ENCODE measurements around the gene ABCF1. TPM values are rescaled to one million over a fixed set of nuclear protein-coding genes. Genes with fewer than 3 reads are reported as not detected.
A peak's percentile ranks its signal among the peaks of the same experiment; 100 is the strongest.

The ABCF1 gene
- total RNA-seq, 1 donor from 2014 or later, result 71.5 TPM

DNA sequence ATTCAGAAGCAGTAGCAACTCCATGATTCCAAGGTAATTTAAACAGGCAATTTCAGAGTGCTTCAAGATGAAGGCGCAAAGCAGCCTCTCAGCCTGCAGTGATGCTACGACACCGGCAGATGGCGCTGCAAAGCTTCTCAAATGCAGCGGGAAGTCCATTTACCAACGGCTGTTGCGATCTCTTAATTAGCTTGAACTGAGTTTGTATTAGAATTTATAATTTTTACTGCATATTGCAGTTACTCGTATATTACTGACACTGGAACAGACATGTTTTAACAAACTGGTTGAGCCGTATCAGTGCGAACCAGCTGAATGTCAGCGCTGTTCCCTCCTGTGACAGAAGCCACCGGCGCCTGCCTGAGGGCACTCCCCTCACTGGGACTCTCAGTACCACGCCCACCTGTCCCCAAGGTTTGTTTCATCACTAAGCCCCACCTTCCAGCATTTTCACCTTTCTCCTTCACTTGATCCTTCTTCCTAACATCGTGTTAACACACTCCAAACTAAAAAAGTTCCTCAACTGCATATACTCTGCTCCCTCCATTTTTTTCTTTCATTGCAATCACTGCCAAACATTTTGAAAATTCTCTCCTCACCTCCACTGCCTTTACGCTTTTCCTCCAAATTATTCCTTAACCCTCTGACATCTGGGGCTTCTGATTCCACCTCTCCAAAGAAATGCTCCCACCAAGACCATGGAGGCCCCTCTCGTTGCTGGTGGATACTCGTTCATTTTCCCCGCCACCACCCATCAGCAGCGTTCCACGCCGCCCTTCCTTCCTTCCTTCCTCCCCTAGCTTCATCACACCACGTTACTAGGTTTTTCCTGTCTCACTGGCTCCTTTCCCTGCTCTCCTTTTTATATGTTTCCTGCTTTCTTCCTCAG is 29.5 kb upstream of the ABCF1 start:
- peak overlapping the region; percentile 44 for H3K4me3 Mint-ChIP-seq
- DNase-seq (ENCODE audit: low spot score in 2 of 2, unreplicated experiment in 2 of 2), result peak; percentile 56 to 77
- H3K9me3 Mint-ChIP-seq, result no peaks in the 10 kb centered on the region
- TF ChIP-seq, protein P1, sequence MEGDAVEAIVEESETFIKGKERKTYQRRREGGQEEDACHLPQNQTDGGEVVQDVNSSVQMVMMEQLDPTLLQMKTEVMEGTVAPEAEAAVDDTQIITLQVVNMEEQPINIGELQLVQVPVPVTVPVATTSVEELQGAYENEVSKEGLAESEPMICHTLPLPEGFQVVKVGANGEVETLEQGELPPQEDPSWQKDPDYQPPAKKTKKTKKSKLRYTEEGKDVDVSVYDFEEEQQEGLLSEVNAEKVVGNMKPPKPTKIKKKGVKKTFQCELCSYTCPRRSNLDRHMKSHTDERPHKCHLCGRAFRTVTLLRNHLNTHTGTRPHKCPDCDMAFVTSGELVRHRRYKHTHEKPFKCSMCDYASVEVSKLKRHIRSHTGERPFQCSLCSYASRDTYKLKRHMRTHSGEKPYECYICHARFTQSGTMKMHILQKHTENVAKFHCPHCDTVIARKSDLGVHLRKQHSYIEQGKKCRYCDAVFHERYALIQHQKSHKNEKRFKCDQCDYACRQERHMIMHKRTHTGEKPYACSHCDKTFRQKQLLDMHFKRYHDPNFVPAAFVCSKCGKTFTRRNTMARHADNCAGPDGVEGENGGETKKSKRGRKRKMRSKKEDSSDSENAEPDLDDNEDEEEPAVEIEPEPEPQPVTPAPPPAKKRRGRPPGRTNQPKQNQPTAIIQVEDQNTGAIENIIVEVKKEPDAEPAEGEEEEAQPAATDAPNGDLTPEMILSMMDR (IDR thresholded peaks at IDR 0.05; ENCODE audit: unreplicated experiment), result peak; percentile 94
- peaks cover 6% of the 10 kb centered on the region for H3K4me1 Mint-ChIP-seq
- no peak overlapping the region for H3K27ac Mint-ChIP-seq
- H3K27me3 Mint-ChIP-seq (ENCODE audit: low read depth), result peaks cover 7% of the 10 kb centered on the region
- H3K36me3 Mint-ChIP-seq, result peaks cover 4% of the 10 kb centered on the region

DNA sequence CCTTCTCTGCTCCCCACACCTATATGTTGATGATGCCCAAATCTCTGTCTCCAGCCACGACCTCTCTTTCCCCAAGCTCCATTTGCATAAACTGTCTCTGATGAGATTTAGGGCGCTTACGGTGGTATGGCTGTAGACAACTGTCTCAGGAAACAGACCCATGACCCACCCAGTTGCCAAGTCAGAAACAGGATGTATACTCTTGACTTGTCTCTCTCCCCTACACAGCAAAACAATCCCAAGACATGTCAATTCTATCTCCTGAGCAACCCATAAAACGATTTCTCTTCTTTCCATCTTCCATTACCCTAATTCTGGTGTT is 28.9 kb upstream of the ABCF1 start:
- H3K27ac Mint-ChIP-seq, result no peak overlapping the region
- H3K9me3 Mint-ChIP-seq, result no peaks in the 10 kb centered on the region
- peak overlapping the region; percentile 1 for H3K4me3 Mint-ChIP-seq
- peaks cover 6% of the 10 kb centered on the region for H3K4me1 Mint-ChIP-seq
- peaks cover 7% of the 10 kb centered on the region for H3K36me3 Mint-ChIP-seq
- peaks cover 7% of the 10 kb centered on the region for H3K27me3 Mint-ChIP-seq (ENCODE audit: low read depth)
- TF ChIP-seq, protein P1 (IDR thresholded peaks at IDR 0.05; ENCODE audit: unreplicated experiment), result no peak
- DNase-seq (ENCODE audit: low spot score in 2 of 2, unreplicated experiment in 2 of 2), result no peak

DNA sequence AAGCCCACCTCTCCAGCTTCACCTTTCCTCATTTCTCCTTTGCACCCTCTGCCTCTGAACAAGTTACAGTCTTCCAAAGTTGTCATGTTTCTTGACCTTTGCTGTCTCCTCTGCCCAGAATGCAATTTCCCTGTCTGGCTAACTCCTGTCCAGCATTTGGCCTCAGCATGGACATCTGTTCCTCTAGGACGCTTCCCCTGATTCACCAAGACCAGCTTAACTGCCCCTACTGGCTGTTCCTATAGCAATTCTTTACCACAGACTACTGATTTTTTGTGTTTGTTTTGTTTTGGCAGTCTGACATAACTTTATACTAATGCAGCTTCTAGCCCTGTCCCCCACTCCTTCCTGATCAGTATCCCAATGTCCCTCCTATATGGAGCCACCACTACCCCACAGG is 28.3 kb upstream of the ABCF1 start:
- Mint-ChIP-seq H3K36me3 (peaks cover 7% of the 10 kb centered on the region), H3K27me3 (ENCODE audit: low read depth) (peaks cover 7% of the 10 kb centered on the region), H3K27ac (no peak overlapping the region), H3K4me1 (peaks cover 6% of the 10 kb centered on the region), H3K4me3 (no peak overlapping the region), H3K9me3 (no peaks in the 10 kb centered on the region)
- no peak for DNase-seq (ENCODE audit: low spot score in 2 of 2, unreplicated experiment in 2 of 2)
- TF ChIP-seq, protein P1 (IDR thresholded peaks at IDR 0.05; ENCODE audit: unreplicated experiment), result no peak

DNA sequence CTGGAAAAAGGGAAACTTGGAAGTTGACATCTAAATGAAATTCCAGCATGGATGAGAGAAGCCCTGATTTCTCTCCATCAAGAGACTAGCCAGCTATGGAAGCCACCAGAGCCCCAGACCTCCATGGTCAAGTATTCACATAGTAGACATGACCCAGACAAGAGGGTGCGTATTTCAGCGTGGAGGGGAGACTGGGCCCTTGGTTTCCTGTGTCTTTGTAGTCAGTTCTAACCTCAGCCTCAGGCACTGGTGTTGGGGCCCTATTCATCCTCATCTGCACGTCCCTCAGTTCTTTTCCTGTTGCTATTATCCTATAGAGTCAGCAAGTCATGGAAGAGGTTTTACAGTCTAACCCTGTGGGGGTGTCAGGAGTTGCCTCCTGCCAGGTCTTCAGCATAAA is 27.4 kb upstream of the ABCF1 start:
- Mint-ChIP-seq H3K27ac (no peak overlapping the region), H3K27me3 (ENCODE audit: low read depth) (peaks cover 7% of the 10 kb centered on the region), H3K9me3 (no peaks in the 10 kb centered on the region), H3K36me3 (peaks cover 15% of the 10 kb centered on the region), H3K4me3 (no peak overlapping the region), H3K4me1 (peaks cover 6% of the 10 kb centered on the region)
- TF ChIP-seq, protein P1 (IDR thresholded peaks at IDR 0.05; ENCODE audit: unreplicated experiment), result no peak
- DNase-seq (ENCODE audit: low spot score in 2 of 2, unreplicated experiment in 2 of 2), result no peak

DNA sequence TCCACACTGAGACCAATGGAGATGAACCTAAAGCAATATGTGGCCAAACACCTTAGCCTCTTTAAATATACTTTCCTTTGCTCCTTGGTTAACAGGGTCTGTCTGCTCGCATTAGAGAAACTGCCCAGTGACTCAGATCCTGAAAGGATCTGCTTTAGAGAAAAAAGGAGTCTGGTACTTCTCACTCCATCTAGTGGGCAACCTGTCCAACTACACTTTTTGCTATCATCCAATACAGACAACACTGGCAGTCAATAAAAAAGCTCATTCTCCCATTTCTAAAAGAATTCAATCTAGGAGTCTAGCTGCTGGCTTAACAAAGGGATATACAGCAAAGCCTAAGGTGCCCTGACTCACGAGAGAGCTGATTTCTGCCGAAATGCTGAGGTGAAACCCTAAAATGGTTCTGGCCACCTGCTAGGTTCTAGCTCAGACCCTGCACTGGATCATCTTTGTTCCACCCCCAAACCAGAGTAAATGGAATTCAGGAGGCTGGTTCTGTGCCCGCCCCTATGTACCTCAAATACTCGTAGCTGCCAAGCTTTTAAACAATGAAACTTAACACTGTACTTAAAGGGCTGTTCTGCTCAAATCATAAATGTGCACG is 26.5 kb upstream of the ABCF1 start:
- Mint-ChIP-seq H3K27me3 (ENCODE audit: low read depth) (peaks cover 7% of the 10 kb centered on the region), H3K27ac (no peak overlapping the region), H3K4me3 (no peak overlapping the region), H3K36me3 (peaks cover 21% of the 10 kb centered on the region), H3K9me3 (no peaks in the 10 kb centered on the region), H3K4me1 (peaks cover 6% of the 10 kb centered on the region)
- no peak for DNase-seq (ENCODE audit: low spot score in 2 of 2, unreplicated experiment in 2 of 2)
- TF ChIP-seq, protein P1 (IDR thresholded peaks at IDR 0.05; ENCODE audit: unreplicated experiment), result peak; percentile 79
